Glutamatergic neuron (in vitro differentiated cells): Measurements from ENCODE around the gene GCGR. TPM values are rescaled to one million over a fixed set of nuclear protein-coding genes. Genes with fewer than 3 reads are reported as not detected.

Experiments
- DNase-seq: peaks from one replicate; pipeline ENCODE4 v3.0.0; 2022
- H3K27ac Mint-ChIP-seq: one replicate; pipeline ENCODE4 v1.8.0; 2020; ENCODE audit warnings: mild to moderate bottlenecking, mixed read lengths, inconsistent platforms; ENCODE audit not compliant: unreplicated experiment
- H3K27me3 Mint-ChIP-seq: one replicate; pipeline ENCODE4 v1.8.0; 2020; ENCODE audit warnings: mild to moderate bottlenecking, moderate library complexity, mixed read lengths, inconsistent platforms; ENCODE audit not compliant: unreplicated experiment
- H3K36me3 Mint-ChIP-seq: one replicate; pipeline ENCODE4 v1.8.0; 2020; ENCODE audit warnings: mild to moderate bottlenecking, mixed read lengths, inconsistent platforms; ENCODE audit not compliant: unreplicated experiment
- H3K4me1 Mint-ChIP-seq: one replicate; pipeline ENCODE4 v1.8.0; 2020; ENCODE audit warnings: mild to moderate bottlenecking, low read depth, mixed read lengths, inconsistent platforms; ENCODE audit not compliant: unreplicated experiment
- H3K4me3 Mint-ChIP-seq: one replicate; pipeline ENCODE4 v1.8.0; 2020; ENCODE audit warnings: mild to moderate bottlenecking, mixed read lengths, inconsistent platforms; ENCODE audit not compliant: unreplicated experiment
- H3K9me3 Mint-ChIP-seq: one replicate; pipeline ENCODE4 v1.8.0; 2020; ENCODE audit warnings: mild to moderate bottlenecking, moderate library complexity, mixed read lengths, inconsistent platforms; ENCODE audit not compliant: unreplicated experiment
- CTCF ChIP-seq: fragments of 200-600 bp; sonication (generic); IDR thresholded peaks from one replicate; pipeline ENCODE4 v1.5.0; 2021; ENCODE audit not compliant: partially characterized antibody, unreplicated experiment
- total RNA-seq: library from RNA; stranded (reverse); fragmentation: NEBNext Ultra II Directional; extraction: Animal tissue kit (Norgen Biotek cat#: 25700); gene quantifications from one replicate; pipeline ENCODE4 v1.2.1, GENCODE V29; 2021; ENCODE audit not compliant: unreplicated experiment

The GCGR gene
- total RNA-seq, 1 donor from 2014 or later = 6.7 TPM

GRCh38 chr17:81805707-81806460 is 1.9 kb downstream of the GCGR start:
- H3K36me3 Mint-ChIP-seq = peaks cover 8% of the 10 kb centered on the region
- TF ChIP-seq CTCF = no peak
- H3K4me1 Mint-ChIP-seq = peaks cover 7% of the 10 kb centered on the region
- no peak for DNase-seq
- H3K9me3 Mint-ChIP-seq = peaks cover 9% of the 10 kb centered on the region
- no peak overlapping the region for H3K27ac Mint-ChIP-seq
- H3K27me3 Mint-ChIP-seq = peaks cover 24% of the 10 kb centered on the region
- no peak overlapping the region for H3K4me3 Mint-ChIP-seq

GRCh38 chr17:81806461-81807209 is 2.7 kb downstream of the GCGR start:
- DNase-seq = no peak
- Mint-ChIP-seq H3K36me3 (peaks cover 8% of the 10 kb centered on the region), H3K27ac (no peak overlapping the region), H3K4me3 (no peak overlapping the region), H3K4me1 (peaks cover 7% of the 10 kb centered on the region), H3K9me3 (peaks cover 9% of the 10 kb centered on the region), H3K27me3 (peaks cover 20% of the 10 kb centered on the region)
- TF ChIP-seq CTCF = no peak

- Mint-ChIP-seq H3K4me1 (peaks cover 7% of the 10 kb centered on the region), H3K9me3 (peaks cover 9% of the 10 kb centered on the region), H3K27ac (no peak overlapping the region), H3K36me3 (peaks cover 8% of the 10 kb centered on the region), H3K4me3 (no peak overlapping the region), H3K27me3 (peaks cover 20% of the 10 kb centered on the region)
- TF ChIP-seq CTCF = no peak
- no peak for DNase-seq
These were observed 3.3 kb downstream of the GCGR start for GRCh38 chr17:81807210-81807719.

- Mint-ChIP-seq H3K36me3 (peaks cover 8% of the 10 kb centered on the region), H3K9me3 (peaks cover 9% of the 10 kb centered on the region), H3K27ac (no peak overlapping the region), H3K4me1 (peaks cover 7% of the 10 kb centered on the region), H3K27me3 (peaks cover 14% of the 10 kb centered on the region), H3K4me3 (no peak overlapping the region)
- no peak for DNase-seq
- TF ChIP-seq CTCF = no peak
These were observed 3.9 kb downstream of the GCGR start for GRCh38 chr17:81807839-81808238.
